Kidney epithelial cell (primary cell): ENCODE measurements around the gene RNF220. TPM values are rescaled to one million over a fixed set of nuclear protein-coding genes. Genes with fewer than 3 reads are reported as not detected.

Source experiments
- DNase-seq: peaks from one replicate; pipeline ENCODE4 v3.0.0-alpha.2; 2010; ENCODE audit warnings: low read depth
- H3K27me3 ChIP-seq: 2 replicates; pipeline ENCODE4 v1.6.0; 2011; ENCODE audit warnings: low read length; ENCODE audit not compliant: control insufficient read depth, insufficient read depth
- H3K36me3 ChIP-seq: 2 replicates; pipeline ENCODE4 v1.5.1; 2011; ENCODE audit warnings: low read length; ENCODE audit not compliant: control insufficient read depth, insufficient read depth
- H3K4me3 ChIP-seq: 2 replicates; pipeline ENCODE4 v1.5.1; 2011; ENCODE audit warnings: low read depth, mild to moderate bottlenecking, control low read depth, low read length
- total RNA-seq: library from RNA; depleted of rRNA; stranded (reverse); fragments of >200 nt; gene quantifications from 2 replicates; pipeline ENCODE4 v1.2.3, GENCODE V29; 2015
- TF ChIP-seq, protein P1 (sequence below): IDR thresholded peaks from 2 replicates; pipeline ENCODE4 v1.5.1; 2011; ENCODE audit warnings: mild to moderate bottlenecking, moderate library complexity, low read length, control low read depth, inconsistent platforms; ENCODE audit not compliant: insufficient read depth, poor library complexity, severe bottlenecking

RNF220 gene
- total RNA-seq, 1 donor from 2014 or later: 127 TPM

DNA sequence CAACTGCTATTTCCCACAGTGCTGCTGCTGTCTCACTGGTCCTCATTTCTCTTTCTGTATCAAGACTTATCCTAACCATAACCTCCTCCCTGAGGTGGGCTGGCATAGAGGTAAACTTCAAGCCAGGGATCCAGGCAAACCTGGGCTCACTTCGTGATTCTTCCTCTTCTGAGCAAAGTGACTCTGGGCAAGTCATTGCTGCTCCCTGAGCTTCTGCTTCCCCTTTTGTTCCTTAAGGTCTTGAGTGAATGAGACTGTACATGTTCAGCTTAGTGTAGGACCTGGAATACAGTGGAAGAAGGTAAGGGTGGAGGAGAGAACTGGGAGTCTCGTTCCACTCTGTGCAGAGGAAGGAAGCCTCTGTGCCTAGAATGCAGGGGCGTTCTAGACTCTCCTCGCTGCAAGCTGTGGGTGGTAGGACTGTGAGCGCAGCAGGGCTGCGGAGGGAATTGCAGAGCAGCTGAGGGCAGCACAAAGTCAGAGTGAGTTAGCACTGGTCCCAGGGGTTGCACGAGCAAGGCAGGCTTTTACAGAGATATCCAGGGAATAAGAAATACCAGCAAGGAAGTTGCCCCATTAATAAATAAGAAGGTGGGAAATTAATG is 38.6 kb upstream of the RNF220 start:
- no peaks in the 10 kb centered on the region for H3K36me3 ChIP-seq
- TF ChIP-seq, protein P1, sequence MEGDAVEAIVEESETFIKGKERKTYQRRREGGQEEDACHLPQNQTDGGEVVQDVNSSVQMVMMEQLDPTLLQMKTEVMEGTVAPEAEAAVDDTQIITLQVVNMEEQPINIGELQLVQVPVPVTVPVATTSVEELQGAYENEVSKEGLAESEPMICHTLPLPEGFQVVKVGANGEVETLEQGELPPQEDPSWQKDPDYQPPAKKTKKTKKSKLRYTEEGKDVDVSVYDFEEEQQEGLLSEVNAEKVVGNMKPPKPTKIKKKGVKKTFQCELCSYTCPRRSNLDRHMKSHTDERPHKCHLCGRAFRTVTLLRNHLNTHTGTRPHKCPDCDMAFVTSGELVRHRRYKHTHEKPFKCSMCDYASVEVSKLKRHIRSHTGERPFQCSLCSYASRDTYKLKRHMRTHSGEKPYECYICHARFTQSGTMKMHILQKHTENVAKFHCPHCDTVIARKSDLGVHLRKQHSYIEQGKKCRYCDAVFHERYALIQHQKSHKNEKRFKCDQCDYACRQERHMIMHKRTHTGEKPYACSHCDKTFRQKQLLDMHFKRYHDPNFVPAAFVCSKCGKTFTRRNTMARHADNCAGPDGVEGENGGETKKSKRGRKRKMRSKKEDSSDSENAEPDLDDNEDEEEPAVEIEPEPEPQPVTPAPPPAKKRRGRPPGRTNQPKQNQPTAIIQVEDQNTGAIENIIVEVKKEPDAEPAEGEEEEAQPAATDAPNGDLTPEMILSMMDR: no peak
- no peak overlapping the region for H3K4me3 ChIP-seq
- peaks cover 6% of the 10 kb centered on the region for H3K27me3 ChIP-seq
- no peak for DNase-seq

DNA sequence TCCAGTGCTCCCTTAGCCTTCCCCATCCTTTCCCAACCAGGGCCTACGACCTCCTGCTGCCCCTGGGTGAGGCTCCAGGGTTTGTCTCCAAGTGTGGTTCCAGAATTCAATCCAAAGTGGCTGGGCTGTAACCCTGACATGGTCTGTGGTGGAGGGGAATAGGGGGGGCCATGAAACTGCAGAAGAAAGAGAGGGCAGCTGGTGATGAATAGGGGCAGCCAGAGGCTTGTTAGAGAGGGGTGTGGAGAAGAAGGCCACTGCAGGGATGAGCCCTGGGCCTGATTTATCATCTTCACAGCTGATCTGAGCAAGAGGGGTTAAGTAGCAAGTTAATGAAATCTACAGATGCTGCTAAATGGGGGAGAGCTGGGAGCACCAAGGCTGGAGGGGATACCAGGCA is 37.1 kb upstream of the RNF220 start:
- Histone ChIP-seq H3K27me3 (peaks cover 6% of the 10 kb centered on the region), H3K36me3 (no peaks in the 10 kb centered on the region), H3K4me3 (no peak overlapping the region)
- TF ChIP-seq, protein P1: no peak
- no peak for DNase-seq

DNA sequence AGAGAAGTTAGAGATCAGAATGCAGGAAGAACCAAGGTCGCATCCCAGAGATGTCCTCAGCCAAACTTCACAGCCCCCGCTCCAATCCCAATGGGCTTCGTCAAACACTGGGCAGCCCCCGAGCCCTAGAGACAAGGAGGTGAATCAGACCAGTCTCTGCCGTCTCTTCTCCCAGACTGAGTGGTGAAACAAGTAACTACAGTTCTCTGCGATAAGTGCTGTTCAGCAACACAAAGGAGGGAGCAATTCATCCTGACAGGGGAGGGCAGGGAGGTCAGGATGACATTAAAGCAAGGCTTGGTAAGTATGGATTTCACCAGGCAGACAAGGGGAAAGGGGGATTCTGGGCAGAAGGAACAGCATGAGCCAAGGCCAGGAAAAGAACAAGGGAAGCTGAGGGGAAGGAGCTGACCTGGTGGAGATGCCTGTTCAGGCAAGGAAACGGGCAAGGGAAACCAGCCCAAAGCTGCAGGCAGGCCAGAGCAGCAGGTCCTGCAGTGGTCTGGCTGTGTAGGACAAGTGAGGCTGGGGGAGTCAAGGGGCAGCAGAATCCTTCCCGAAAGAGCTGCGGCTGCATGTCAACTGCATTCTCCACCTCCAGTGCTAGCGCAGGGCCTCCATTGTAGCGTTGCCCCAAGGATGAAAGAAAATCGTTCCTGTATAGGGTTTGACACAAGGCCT is 36.4 kb upstream of the RNF220 start:
- TF ChIP-seq, protein P1: no peak
- DNase-seq: no peak
- H3K4me3 ChIP-seq: no peak overlapping the region

DNA sequence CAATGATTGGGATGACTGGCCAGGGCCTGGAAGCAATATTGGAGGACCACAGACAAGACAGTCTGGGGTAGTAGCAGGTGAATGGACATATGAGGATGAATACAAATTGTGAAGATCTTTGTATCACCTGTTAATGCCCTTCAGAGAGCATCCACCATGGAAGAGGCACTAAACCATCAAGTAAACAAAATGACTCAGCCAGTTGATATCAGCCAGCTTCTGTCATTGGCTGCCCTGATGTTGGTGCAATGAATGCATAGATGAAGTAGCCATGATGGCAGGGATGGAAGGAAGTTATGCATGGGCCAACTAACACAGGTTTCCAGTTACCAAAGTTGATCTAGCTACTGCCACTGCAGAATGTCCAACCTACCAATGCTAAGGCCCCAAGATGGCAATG is 33.8 kb upstream of the RNF220 start:
- H3K4me3 ChIP-seq: no peak overlapping the region
- TF ChIP-seq, protein P1: no peak
- H3K36me3 ChIP-seq: no peaks in the 10 kb centered on the region
- H3K27me3 ChIP-seq: peaks cover 6% of the 10 kb centered on the region
- no peak for DNase-seq

More for the DNA sequence above, 36.4 kb upstream of the RNF220 start:
- Histone ChIP-seq H3K36me3 (no peaks in the 10 kb centered on the region), H3K27me3 (peaks cover 6% of the 10 kb centered on the region)

DNA sequence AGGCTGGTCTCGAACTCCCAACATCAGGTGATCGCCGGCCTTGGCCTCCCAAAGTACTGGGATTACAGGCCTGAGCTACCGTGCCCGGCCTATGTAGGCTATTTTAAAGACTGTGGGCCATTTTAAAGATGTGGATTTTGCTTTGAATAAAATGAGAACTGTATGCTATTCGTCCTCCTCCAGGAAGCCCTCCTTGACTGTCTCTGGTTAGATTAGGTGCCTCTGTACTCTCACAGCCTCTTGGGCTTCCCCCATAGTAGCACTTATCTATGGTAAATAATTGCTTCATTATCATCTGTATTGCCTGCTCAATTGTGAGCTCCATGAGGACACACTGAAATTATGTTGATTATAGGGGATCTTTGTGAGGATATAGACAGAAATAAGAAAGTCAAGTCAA is 29.5 kb upstream of the RNF220 start:
- TF ChIP-seq, protein P1: no peak
- H3K27me3 ChIP-seq: no peaks in the 10 kb centered on the region

More for the DNA sequence above, 29.5 kb upstream of the RNF220 start:
- Histone ChIP-seq H3K36me3 (no peaks in the 10 kb centered on the region), H3K4me3 (no peak overlapping the region)
- no peak for DNase-seq
